Stimulated activated CD8-positive, alpha-beta memory T cell treated with anti-CD3 and anti-CD28 coated beads, Interleukin-7, amount 100 ng/mL, for 1 hour (primary cell): ENCODE measurements around the gene PKP4.

Source experiments
- DNase-seq, 2 donors: peaks; one replicate each; pipeline ENCODE4 v3.0.0-alpha.2; 2020; ENCODE audit warnings: low read depth in 2 of 2

PKP4 gene

DNA sequence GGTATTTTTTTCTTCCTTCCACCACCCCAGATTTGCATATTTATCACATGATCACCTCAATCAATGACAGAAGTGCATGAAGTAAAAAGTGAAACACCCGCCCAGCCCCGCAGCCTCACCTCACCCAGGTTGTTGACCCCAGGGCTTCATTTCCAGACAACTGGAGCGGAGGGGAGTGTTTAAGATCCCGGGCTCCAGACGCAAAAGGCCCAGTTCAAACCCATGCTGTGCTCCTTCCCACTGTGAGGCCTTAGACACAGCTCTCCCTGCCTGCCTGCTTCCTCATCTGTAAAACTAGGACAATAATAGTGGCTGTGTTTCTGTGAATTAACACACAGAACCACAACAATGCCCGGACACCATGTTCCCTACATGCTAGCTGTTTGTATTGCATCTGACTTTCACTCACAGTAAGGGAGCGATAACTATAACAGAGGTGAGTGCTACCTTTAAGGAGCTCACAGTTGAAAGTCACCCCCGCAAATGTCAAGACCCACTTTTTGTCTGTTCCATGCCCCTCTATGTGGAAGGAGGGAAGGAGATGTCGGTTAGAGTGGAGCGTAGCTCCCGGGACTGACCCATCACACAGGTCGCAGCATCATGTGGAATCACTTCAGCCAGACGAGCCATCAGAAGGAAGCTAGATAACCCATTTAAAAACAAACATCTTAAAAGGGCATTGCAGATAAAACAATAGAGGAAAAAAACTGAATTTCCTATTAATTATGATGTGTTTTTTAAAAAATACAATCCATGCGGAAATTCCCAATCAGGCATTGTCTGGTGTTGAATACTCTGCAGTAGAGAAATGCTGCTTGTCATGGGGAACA lies 260.8 kb downstream of the PKP4 start:
- DNase-seq: no peak

DNA sequence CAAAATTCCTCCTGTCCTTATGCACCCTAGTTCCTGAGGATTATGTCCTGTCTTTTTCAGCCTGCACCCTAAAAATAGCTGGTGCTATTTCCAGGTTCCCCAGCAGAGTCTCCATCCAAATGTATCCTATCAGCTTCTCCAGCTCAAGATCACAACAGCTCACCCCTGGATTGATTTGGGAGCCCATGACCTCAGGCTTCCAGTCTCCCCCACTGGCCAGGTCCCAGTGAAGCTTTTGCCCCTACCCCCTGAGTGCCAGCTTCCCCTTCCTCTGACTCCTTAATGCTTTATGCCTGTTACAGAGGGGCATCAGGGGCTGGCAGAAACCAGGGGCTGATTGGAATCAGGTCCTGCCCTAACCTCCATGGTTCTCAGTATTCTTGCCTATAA lies 261.4 kb downstream of the PKP4 start:
- DNase-seq: no peak

DNA sequence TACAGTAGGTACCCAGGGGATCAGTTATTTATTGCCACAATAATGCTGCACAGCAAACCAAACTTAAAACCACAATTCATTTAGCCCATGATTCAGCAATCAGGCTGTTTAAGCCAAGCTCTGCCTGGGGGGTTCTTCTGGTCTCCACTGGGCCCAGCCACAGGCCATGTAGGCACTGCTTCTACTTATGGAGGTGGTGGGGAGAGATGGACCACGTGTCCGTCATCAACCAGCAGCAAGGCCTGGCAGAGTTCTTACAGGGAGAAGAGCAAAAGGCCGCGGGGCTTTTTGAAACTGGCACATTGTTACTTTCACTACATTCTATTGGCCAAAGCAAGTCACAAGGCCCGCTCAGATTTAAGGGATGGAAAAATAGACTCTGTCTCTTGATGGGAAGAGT lies 262.1 kb downstream of the PKP4 start:
- no peak for DNase-seq

- DNase-seq: no peak
Observed at GRCh38 chr2:158719403-158719802, 262.7 kb downstream of the PKP4 start.

- no peak for DNase-seq
Observed at GRCh38 chr2:158722266-158723105, 265.7 kb downstream of the PKP4 start.

GRCh38 chr2:158723181-158723838 lies 266.6 kb downstream of the PKP4 start:
- no peak for DNase-seq

GRCh38 chr2:158723921-158724802 lies 267.4 kb downstream of the PKP4 start:
- DNase-seq: no peak

- DNase-seq: no peak
Observed at GRCh38 chr2:158724803-158725381, 268.1 kb downstream of the PKP4 start.

DNA sequence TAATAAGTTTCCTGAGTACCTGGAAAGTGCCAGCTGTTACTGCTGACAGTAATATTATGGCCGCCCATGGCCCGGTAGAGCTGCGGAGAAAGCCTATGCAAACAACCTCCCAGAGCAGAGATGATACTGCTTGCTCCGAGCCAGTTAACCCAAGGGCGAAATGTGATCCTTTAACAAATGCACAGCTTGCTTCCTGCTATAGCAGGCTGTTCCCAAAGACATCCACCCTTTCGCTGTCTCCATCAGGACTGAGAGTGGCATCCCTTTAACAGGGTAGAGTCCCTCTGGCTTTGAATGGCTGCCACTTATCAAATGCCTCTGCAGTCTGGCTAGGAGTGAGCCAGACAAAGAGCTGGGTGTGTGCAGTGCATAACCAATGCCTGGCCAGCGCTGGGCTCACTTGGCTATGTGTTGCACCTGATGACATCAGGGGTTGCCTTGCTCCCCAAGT lies 268.7 kb downstream of the PKP4 start:
- DNase-seq: no peak

DNA sequence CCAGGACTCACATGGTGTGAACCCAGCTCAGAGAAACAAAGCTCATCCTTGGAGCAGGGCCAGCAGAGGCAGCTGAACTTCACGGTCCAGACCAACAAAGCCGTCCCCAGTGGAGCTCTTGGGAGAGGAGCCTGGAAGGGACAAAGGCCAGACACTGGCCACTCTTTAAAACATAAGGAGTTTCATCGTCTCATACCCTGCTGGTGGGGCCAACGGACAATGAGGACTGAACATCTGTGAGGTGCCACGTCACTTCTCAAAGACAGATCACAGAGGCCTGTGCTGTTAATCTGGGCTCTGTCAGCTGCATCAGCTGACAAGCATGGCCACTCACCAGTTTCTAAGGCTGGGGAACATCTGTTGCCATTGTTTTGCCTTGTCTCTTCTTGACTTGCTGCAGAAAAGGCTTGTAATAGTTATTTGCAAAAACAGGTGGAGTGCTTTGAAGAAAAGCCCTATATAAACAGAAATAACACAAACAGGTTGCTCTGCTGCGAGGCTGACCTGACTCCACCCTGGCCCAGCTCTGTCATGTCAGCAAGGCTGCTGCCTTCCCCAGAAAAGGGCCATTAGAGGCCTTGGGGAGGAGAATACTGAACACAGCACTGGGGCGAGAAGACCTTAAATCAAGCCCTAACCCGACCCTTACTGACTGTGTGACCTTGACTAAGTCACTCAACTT lies 270.3 kb downstream of the PKP4 start:
- no peak for DNase-seq

GRCh38 chr2:158728422-158728821 lies 271.7 kb downstream of the PKP4 start:
- DNase-seq: no peak

DNA sequence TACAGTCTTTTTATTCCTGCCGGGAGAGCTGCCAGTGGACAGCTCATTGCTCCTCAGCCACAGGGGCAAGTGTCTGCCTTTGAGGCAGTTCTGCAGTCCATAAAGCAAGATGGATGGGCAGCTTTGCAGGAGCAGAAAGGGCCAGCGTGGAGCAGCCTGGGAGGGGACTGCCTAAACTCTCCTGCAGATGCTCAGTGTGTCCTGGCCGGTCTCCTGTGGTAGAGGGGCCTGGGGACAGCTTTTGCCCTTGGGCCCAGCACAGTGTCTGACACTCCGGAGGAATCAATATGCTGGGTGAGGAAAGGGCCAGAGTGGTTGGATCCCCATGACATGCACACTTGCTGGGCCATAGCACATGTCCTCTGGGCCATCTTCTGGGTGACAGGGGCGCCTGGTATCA lies 272.7 kb downstream of the PKP4 start:
- DNase-seq: no peak

DNA sequence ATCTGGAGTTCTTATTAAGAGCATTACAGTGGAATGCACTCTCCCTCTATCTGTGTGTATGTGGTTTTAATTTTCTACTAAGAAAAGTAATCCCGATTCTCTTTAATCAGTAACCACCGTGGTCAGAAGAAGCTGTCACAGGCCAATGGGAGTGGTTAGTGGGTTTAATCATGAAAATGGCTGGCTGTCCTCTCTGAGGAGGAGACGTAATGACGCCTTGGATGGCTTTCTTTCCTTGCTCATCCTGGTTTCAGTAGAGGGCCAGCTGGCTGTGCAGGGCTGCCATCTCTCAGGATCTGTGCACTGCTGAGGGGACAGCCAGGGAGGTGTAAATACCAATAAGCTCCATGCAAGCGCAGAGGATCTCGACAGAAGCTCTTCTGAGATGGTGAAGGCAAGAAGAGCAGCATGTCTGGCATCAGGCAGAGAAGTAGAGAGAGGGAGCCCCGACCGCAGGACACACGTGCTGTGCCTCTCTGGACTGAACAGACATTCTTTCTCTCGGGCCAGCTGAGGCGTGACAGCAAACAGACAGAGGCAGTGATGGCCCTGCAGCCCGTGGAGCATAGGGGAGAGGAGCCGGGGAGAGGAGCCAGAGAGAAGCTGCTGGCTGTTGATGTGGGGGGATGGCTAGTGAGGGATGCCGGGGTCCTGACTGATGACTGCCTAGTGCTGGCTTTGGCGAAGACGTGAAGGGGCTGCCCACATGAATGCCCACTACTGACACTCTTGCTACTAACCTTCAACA lies 273.3 kb downstream of the PKP4 start:
- no peak for DNase-seq

DNA sequence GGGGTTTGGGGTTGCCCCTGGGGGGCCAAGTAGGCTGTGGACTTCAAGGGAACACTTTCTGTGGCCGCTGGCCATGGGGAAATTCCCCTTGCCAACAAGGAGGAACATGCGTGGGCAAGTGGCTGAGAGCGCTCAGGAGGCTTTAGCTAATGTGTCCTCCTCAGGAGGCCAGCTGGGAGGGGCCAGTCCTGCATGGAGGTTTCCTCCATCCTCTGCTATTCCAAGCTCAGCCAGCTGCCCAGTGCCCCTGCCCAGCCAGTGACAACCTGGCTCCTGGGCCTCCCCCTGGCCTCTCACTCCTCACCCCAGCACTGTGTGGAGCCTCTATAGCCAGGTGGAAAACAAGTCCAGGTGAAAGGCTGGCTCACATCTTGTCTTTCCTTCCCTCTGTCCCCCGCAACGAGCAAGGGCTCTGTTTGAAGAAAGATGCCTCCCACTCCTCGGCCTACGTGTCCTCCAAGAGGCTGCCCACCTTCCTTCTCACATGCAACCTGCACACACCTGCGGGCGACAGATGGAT lies 273.9 kb downstream of the PKP4 start:
- DNase-seq: no peak

- DNase-seq: no peak
Observed at GRCh38 chr2:158731386-158731785, 274.6 kb downstream of the PKP4 start.
